Measurements from ENCODE around the gene TMPRSS11E. TPM values are rescaled to one million over a fixed set of nuclear protein-coding genes. Genes with fewer than 3 reads are reported as not detected.
"Not testable (repeated sequence)": the region's sequence is repeated elsewhere in the genome, so short reads cannot be mapped to it uniquely, and the experiment has no call there.

TMPRSS11E gene
- 10 to 100 TPM in 1 of 4 donors, 1 to 10 TPM in 3; 2.3 to 11.9 (median 6.4) TPM for total RNA-seq

GRCh38 chr4:68447201-68447600 is at the start of gene TMPRSS11E:
TMPRSS11E (plus strand) TSS chr4:68447463; CDS start chr4:68447513, 50 bp downstream.
- WGBS, 2 donors = 63 to 72% methylated on average over 3 of the region's 3 CpGs
- DNase-seq (ENCODE audit: low spot score in 2 of 2) = no peak
- intact Hi-C loops (cut with DNase I; ENCODE audit: low total_unique reads) = no loop called here
- H3K4me3 ChIP-seq (ENCODE audit: low read depth, poor library complexity, severe bottlenecking) = no peak within 1 kb of the TSS
- TF ChIP-seq CTCF (IDR thresholded peaks at IDR 0.05) (no peak), POLR2A (IDR thresholded peaks at IDR 0.05) (no peak)

GRCh38 chr4:68399306-68399705 is 48.0 kb upstream of the TMPRSS11E start:
- intact Hi-C loops (cut with DNase I; ENCODE audit: low total_unique reads) = no loop called here
- H3K4me3 ChIP-seq (ENCODE audit: low read depth, poor library complexity, severe bottlenecking) = no peak overlapping the region
- TF ChIP-seq CTCF (IDR thresholded peaks at IDR 0.05) (no peak), POLR2A (IDR thresholded peaks at IDR 0.05) (no peak)
- 81 to 84% methylated on average over 4 of the region's 4 CpGs for WGBS, 2 donors
- DNase-seq (ENCODE audit: low spot score in 2 of 2) = no peak

GRCh38 chr4:68401231-68401630 is 46.0 kb upstream of the TMPRSS11E start:
- DNase-seq (ENCODE audit: low spot score in 2 of 2) = no peak
- intact Hi-C loops (cut with DNase I; ENCODE audit: low total_unique reads) = no loop called here
- TF ChIP-seq CTCF (IDR thresholded peaks at IDR 0.05) = no peak
- TF ChIP-seq POLR2A (IDR thresholded peaks at IDR 0.05) = no peak
- H3K4me3 ChIP-seq (ENCODE audit: low read depth, poor library complexity, severe bottlenecking) = no peak overlapping the region

GRCh38 chr4:68404153-68404552 is 43.1 kb upstream of the TMPRSS11E start:
- TF ChIP-seq CTCF (IDR thresholded peaks at IDR 0.05) (no peak), POLR2A (IDR thresholded peaks at IDR 0.05) (no peak)
- DNase-seq (ENCODE audit: low spot score in 2 of 2) = no peak
- 57 to 60% methylated on average over 2 of the region's 2 CpGs for WGBS, 2 donors
- H3K4me3 ChIP-seq (ENCODE audit: low read depth, poor library complexity, severe bottlenecking) = no peak overlapping the region
- intact Hi-C loops (cut with DNase I; ENCODE audit: low total_unique reads) = no loop called here

- H3K4me3 ChIP-seq (ENCODE audit: low read depth, poor library complexity, severe bottlenecking); DNase-seq (ENCODE audit: low spot score in 2 of 2); intact Hi-C loops (cut with DNase I; ENCODE audit: low total_unique reads): not testable (repeated sequence)
- 72 to 83% methylated on average over 13 of the region's 13 CpGs for WGBS, 2 donors
Measured at GRCh38 chr4:68405718-68406478, 41.4 kb upstream of the TMPRSS11E start.

- no peak for DNase-seq (ENCODE audit: low spot score in 2 of 2)
- H3K4me3 ChIP-seq (ENCODE audit: low read depth, poor library complexity, severe bottlenecking) = no peak overlapping the region
- intact Hi-C loops (cut with DNase I; ENCODE audit: low total_unique reads) = no loop called here
- 42 to 49% methylated on average over 3 of the region's 3 CpGs for WGBS, 2 donors
- TF ChIP-seq CTCF (IDR thresholded peaks at IDR 0.05) (no peak), POLR2A (IDR thresholded peaks at IDR 0.05) (no peak)
Measured at GRCh38 chr4:68406479-68406859, 40.8 kb upstream of the TMPRSS11E start.

- DNase-seq (ENCODE audit: low spot score in 2 of 2); intact Hi-C loops (cut with DNase I; ENCODE audit: low total_unique reads); H3K4me3 ChIP-seq (ENCODE audit: low read depth, poor library complexity, severe bottlenecking): not testable (repeated sequence)
- WGBS, 2 donors = 37 to 47% methylated on average over 10 of the region's 10 CpGs
Measured at GRCh38 chr4:68407015-68407867, 40.0 kb upstream of the TMPRSS11E start.

Data from lower leg skin (tissue), 4 donors.